GM19455 (cell line): ENCODE data around the gene MEMO1.
"Not testable (repeated sequence)": the region's sequence is repeated elsewhere in the genome, so short reads cannot be mapped to it uniquely, and the experiment has no call there.

Source experiments
- ATAC-seq: cut with Tn5 transposase; IDR thresholded peaks from one replicate; pipeline ENCODE4 v1.9.1; 2021; ENCODE audit not compliant: unreplicated experiment

Gene MEMO1

GRCh38 chr2:32010670-32011484, at the start of gene MEMO1:
Gene MEMO1, minus strand, starts transcription at chr2:32011008. Its CDS starts 761 bp downstream, at chr2:32010247.
- ATAC-seq = peak; percentile 68

DNA sequence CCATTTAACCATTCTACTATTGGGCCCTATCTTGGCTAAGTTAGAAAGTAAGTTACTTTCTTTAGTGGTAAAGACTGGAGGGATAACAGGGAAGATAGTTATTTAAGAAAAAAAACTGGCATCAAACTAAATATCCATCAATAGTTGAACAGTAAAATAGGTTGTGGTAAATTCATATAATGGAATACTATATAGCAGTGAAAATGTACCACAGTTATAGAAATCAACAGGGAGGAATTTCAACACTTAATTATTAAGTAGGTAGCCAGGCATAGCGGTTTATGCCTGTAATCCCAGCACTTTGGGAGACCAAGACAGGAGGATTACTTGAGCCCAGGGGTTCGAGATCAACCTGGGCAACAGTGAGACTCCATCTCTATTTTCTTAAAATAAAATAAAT, 49.5 kb upstream of the MEMO1 start:
- no peak for ATAC-seq

- no peak for ATAC-seq
These were observed 47.3 kb upstream of the MEMO1 start for GRCh38 chr2:32058130-32058529.

GRCh38 chr2:32054583-32054982, 43.8 kb upstream of the MEMO1 start:
- ATAC-seq = not testable (repeated sequence)

DNA sequence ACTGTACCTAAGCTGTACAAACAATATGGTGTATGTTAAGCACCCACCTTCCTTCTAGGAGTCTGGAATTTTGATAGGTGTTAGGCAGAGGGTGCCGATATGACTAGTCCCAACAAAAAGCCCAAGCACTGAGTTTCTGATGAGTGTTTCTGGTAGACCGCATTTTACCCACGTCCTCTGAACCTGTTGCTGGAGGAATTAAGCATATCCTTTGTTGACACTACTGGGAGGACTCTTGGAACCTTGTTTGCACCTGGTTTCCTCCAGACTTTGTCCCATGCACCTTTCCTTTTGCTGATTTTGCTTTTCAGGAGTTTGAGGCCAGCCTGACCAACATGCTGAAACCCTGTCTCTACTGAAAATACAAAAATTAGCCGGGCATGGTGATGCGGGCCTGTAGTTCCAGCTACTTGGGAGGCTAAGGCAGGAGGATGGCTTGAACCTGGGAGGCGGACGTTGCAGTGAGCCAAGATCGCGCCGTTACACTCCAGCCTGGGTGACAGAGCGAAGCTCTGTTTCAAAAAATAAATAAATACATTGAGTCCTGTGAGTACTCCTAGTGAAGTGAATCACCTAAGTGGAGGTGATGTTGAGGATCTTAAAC, 41.1 kb upstream of the MEMO1 start:
- ATAC-seq = no peak

DNA sequence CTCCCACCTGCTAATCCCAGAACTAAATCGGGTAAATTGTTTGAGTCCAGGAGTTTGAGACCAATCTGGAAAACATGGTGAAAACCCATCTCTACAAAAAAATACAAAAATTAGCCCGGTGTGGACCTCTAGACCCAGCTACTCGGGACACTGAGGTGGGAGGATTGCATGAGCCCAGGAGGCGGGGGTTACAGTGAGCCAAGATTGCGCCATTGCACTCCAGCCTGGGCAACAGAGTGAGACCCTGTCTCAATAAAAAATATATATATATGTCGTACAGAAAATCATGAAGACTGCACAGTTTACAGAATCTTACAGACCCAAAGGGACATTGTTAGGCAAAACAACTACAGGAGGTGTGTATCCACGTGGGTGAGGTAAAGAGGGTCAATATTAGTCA, 32.8 kb upstream of the MEMO1 start:
- ATAC-seq = no peak

DNA sequence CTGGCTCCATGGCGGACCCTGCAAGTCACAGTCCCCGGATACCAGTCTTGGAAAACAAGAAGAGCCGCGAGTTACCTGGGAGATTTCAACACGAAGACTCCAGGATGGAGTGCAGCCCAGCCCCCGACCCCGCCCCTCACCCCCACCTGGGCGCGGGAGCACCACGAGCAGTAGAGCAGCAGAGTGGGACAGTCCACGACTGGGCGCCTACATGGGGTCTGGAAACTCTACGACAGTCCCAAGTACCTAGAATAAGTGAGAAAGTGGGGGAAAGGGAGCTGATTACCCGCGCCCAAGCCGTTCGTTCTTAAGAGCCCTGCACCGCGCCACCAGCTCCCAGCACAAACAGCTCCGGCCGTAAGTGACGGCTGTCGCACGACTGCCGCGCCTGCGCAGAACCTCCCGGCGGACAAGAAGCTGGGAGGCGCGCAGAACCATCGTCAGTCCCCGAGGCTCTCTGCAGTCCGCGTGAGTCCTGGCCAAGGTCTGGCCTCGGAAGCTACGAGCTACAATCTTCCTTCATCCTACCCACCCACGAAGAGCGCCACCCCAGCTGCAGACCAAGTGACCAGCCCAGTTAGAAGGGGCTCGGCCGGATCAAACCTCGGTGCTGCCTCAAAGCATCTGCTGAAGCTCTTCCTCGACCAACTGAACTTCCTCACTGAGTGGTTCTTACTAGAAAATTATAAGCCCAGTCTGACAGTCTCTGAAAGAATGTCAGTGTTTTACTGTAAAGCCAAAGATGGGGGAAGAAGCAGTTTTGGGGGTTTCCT, 28.8 kb upstream of the MEMO1 start, which contains the start of gene DPY30:
DPY30 (minus strand) TSS at position 359 of the 773 bp plus-strand sequence; CDS start at position 10, 349 bp downstream.
- ATAC-seq = peak; percentile 94

GRCh38 chr2:32034198-32034887, 23.5 kb upstream of the MEMO1 start:
- ATAC-seq = not testable (repeated sequence)

DNA sequence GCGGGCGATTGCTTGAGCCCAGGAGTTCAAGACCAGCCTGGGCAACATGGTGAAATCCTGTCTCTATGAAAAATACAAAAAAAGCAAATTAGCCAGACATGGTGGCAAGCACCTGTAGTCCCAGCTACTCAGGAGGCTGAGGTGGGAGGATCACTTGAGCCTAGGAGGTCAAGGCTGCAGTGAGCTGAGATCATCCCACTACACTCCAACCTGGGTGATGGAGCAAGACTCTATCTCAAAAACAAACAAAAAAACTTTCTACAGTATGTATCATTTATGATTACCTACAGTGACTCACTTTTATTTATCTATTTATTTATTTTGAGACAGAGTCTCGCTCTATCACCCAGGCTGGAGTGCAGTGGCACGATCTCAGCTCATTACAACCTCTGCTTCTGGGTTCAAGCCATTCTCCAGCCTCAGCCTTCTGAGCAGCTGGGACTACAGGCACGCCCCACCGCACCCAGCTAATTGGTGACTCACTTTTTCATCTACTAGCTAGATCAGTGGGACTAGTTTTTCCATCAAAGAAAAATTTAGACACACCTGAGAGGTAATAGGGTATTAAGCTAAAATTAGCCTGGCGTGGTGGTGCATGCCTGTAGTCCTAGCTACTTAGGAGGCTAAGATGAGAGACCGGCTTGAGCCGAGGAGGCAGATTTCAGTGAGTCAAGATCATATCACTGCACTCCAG, 8.1 kb upstream of the MEMO1 start:
- ATAC-seq = not testable (repeated sequence)

- no peak for ATAC-seq
These were observed 2.1 kb upstream of the MEMO1 start for GRCh38 chr2:32012872-32013271.

DNA sequence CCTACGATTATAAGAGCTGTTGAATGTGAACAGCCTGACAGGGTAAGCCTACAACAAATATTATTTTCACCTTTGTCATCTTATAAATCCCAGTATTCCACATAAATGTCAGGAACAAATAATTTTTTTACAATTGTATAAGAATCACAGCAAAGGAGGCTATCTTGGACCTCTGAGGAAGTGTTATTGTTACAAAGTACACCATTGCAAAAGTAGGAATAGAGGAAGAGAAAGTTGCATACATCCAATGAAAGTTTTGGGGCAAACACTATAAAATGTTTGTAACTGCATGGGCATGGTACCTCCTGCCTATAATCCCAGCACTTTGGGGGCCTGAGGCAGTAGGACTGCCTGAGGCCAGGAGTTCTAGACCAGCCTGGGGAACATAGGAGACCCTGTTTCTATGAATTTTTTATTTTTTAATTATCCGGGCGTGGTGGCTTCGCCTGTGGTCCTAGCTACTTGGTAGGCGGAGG, 715 bp upstream of the MEMO1 start:
- ATAC-seq = no peak

- peak; percentile 55 for ATAC-seq
These were observed 533 bp downstream of the MEMO1 start for GRCh38 chr2:32010280-32010669.

DNA sequence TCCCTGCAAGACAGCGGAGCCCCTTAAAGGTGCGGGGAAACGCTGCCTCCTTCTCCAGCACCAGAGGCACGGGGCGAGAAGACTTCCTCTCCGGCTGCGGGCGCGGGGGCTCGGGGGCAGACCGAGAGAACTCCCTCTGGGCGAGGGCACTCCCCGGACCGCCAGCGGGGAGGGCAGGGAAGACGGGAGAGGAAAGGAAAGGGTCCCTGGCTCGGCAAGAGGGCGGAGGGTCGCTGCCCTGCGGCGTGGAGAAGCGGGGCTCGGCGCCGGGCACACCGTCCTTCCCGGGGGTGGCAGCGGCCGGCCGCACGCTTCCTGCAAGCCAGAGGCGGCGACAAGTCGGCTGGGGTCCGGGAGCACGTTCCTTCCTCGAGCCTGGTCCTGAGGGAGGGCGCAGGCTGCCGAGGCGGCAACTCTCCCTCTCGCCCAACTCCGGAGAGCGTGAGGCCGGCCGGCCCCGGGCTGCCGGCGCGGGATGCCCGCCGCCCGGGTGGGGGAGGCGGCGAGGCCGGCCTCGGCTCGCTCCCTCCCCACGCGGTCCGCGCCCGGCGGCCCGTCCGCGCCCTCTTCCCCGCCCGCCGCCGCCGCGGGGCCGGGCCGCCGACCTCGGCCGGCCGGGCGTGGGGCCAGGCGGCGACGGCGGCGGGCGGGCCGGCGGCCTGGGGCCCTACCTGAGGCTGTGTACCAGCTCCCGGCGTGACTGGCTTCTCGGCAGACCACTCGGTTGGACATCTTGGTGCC, 1.1 kb downstream of the MEMO1 start:
- ATAC-seq = peak; percentile 24

DNA sequence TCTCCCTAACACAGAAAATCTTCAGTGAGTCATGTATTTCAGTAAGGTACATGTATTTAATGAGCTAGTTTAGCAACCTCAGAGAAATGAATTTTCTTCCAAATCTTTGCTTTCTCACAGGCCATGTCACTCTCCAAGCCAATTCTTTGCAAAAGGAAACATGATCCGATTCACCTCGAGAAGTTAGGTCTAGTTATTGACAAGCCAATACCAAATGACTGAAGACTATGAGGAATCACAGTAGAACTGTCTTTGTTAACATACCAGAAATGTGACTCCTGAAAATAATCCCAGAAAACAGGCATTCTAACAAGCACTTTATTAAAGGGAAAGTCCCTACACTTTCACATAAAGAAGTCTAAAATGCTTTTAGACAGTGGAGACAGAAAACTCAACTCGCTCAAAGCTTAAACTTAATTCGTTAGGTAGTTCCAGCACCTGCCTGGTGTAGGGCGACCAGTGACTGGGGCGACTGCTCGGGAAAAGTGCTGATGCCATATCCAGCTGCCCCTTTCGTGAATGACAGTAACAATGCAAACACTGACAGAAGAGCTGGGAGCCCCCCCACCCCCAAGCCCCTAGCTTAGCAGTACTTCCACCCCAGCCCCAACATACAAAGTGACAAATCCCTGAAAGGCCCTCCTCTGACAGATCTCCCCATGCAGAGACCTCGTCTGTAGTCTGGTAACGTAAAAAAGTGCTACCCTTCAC, 1.8 kb downstream of the MEMO1 start:
- ATAC-seq = no peak

DNA sequence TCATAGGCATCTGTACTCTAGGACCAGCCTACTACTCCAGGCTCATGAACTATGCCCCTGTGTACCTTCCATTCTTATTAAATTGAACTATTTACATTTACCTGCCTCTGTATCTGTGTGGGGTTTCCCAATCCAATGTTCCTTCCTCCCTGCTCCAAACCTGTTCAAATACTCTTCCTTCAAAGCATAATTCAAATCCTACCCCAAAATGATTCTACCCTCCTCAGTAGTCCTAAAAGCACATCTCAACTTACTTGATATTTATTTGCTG, 3.8 kb downstream of the MEMO1 start:
- no peak for ATAC-seq

- no peak for ATAC-seq
These were observed 5.3 kb downstream of the MEMO1 start for GRCh38 chr2:32005371-32005976.

GRCh38 chr2:32003791-32004190, 7.0 kb downstream of the MEMO1 start:
- ATAC-seq = no peak

DNA sequence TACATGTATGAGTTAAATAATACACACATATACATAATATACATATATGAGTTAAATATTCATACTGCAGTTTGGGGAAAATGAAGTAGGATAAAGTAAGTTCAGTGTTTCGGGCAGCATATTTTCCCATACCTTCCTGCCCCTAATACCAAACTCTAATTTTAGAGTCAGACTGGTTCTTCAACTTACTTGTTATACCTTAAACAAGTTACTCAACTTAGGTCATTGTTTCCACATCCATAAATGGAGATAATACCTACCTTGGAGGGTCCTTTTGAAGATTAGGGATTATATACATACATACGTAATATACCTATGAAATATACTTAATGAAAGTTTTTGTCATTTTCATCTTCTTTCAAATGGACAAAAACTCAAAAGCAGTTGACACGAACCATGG, 8.4 kb downstream of the MEMO1 start:
- ATAC-seq = no peak

- ATAC-seq = no peak
These were observed 11.4 kb downstream of the MEMO1 start for GRCh38 chr2:31999438-31999837.
